ENCODE data around the gene TMEM259. TPM values are rescaled to one million over a fixed set of nuclear protein-coding genes. Genes with fewer than 3 reads are reported as not detected.

TMEM259 gene
- total and polyA plus RNA-seq, 2 experiments from 2014 or later = 82.8 to 196 TPM

DNA sequence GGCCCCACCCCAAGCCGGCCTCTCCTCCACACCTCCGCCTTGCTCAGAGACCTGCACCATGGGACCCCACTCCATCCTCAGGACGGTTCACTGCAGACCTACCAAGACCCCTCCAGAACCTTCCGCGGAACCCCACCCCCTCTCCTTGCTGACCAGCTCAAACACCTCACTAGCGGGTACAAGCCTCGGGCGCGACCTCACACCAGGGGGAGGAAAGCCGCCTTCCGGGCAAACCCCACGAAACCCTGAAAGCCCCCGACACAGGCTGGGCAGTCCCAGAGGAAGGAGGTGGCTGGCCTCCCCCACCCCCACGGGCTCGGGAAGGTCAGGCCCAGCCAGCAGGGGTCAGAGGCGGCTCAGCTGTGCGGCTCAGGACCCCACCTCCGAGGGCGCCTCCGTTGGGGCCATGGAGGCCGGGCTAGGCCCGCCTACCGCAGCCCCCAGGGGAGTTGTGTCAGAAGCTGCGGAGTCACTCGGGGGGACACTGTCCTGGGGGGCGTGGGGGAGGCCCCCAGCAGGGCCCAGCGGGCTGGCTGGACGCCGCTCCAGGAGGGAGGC is 10.9 kb downstream of the TMEM259 start:
- Mint-ChIP-seq H3K4me1 (no peaks in the 10 kb centered on the region), H3K27me3 (ENCODE audit: insufficient read depth, low read depth, poor library complexity) (peaks cover 17% of the 10 kb centered on the region), H3K9me3 (peaks cover 5% of the 10 kb centered on the region; the same call in 1 of the 3 replicates), H3K36me3 (ENCODE audit: low read depth) (peaks cover 12% of the 10 kb centered on the region), H3K4me3 (no peak overlapping the region), H3K27ac (no peak overlapping the region)
- no peak for DNase-seq (ENCODE audit: low spot score)
- H3K27ac ChIP-seq (ENCODE audit: low read depth) = 0 out of 2 replicates have a peak overlapping the region, but pooled peaks have one; percentile 39
- H3K4me3 ChIP-seq = no peak overlapping the region
- H3F3A ChIP-seq (replicated peaks; ENCODE audit: low read depth) = peaks cover 10% of the 10 kb centered on the region; the same call in 1 of the 2 replicates
- H3K9me2 ChIP-seq (ENCODE audit: insufficient read depth) = no peaks in the 10 kb centered on the region
- no peaks in the 10 kb centered on the region for H3K36me3 ChIP-seq (ENCODE audit: insufficient read depth)
- H3K4me1 ChIP-seq (ENCODE audit: insufficient read depth) = no peaks in the 10 kb centered on the region
- H3K79me2 ChIP-seq (replicated peaks; ENCODE audit: insufficient read depth) = peaks cover 15% of the 10 kb centered on the region
- H4K20me1 ChIP-seq (replicated peaks; ENCODE audit: insufficient read depth) = peaks cover 14% of the 10 kb centered on the region; the same call in 1 of the 2 replicates
- H2AFZ ChIP-seq = no peak overlapping the region
- no peak overlapping the region for H3K4me2 ChIP-seq
- ATAC-seq = peak; percentile 3; the same call in 2 of the 3 replicates
- no peaks in the 10 kb centered on the region for H3K27me3 ChIP-seq (ENCODE audit: insufficient read depth)
- no peak for TF ChIP-seq ZNF114 (CRISPR knock-in tag; IDR thresholded peaks at IDR 0.05)
- TF ChIP-seq, protein P1, sequence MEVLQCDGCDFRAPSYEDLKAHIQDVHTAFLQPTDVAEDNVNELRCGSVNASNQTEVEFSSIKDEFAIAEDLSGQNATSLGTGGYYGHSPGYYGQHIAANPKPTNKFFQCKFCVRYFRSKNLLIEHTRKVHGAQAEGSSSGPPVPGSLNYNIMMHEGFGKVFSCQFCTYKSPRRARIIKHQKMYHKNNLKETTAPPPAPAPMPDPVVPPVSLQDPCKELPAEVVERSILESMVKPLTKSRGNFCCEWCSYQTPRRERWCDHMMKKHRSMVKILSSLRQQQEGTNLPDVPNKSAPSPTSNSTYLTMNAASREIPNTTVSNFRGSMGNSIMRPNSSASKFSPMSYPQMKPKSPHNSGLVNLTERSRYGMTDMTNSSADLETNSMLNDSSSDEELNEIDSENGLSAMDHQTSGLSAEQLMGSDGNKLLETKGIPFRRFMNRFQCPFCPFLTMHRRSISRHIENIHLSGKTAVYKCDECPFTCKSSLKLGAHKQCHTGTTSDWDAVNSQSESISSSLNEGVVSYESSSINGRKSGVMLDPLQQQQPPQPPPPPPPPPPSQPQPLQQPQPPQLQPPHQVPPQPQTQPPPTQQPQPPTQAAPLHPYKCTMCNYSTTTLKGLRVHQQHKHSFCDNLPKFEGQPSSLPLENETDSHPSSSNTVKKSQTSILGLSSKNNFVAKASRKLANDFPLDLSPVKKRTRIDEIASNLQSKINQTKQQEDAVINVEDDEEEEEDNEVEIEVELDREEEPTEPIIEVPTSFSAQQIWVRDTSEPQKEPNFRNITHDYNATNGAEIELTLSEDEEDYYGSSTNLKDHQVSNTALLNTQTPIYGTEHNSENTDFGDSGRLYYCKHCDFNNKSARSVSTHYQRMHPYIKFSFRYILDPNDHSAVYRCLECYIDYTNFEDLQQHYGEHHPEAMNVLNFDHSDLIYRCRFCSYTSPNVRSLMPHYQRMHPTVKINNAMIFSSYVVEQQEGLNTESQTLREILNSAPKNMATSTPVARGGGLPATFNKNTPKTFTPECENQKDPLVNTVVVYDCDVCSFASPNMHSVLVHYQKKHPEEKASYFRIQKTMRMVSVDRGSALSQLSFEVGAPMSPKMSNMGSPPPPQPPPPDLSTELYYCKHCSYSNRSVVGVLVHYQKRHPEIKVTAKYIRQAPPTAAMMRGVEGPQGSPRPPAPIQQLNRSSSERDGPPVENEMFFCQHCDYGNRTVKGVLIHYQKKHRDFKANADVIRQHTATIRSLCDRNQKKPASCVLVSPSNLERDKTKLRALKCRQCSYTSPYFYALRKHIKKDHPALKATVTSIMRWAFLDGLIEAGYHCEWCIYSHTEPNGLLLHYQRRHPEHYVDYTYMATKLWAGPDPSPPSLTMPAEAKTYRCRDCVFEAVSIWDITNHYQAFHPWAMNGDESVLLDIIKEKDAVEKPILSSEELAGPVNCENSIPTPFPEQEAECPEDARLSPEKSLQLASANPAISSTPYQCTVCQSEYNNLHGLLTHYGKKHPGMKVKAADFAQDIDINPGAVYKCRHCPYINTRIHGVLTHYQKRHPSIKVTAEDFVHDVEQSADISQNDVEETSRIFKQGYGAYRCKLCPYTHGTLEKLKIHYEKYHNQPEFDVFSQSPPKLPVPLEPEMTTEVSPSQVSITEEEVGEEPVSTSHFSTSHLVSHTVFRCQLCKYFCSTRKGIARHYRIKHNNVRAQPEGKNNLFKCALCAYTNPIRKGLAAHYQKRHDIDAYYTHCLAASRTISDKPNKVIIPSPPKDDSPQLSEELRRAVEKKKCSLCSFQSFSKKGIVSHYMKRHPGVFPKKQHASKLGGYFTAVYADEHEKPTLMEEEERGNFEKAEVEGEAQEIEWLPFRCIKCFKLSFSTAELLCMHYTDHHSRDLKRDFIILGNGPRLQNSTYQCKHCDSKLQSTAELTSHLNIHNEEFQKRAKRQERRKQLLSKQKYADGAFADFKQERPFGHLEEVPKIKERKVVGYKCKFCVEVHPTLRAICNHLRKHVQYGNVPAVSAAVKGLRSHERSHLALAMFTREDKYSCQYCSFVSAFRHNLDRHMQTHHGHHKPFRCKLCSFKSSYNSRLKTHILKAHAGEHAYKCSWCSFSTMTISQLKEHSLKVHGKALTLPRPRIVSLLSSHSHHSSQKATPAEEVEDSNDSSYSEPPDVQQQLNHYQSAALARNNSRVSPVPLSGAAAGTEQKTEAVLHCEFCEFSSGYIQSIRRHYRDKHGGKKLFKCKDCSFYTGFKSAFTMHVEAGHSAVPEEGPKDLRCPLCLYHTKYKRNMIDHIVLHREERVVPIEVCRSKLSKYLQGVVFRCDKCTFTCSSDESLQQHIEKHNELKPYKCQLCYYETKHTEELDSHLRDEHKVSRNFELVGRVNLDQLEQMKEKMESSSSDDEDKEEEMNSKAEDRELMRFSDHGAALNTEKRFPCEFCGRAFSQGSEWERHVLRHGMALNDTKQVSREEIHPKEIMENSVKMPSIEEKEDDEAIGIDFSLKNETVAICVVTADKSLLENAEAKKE (CRISPR knock-in tag; IDR thresholded peaks at IDR 0.05) = no peak
- no peak for TF ChIP-seq STAT1 (IDR thresholded peaks at IDR 0.05; ENCODE audit: unreplicated experiment)
- no peak for TF ChIP-seq CREB1 (CRISPR knock-in tag; IDR thresholded peaks at IDR 0.05; ENCODE audit: low read depth)
- no peak for TF ChIP-seq EZH2phosphoT487 (IDR thresholded peaks at IDR 0.05; ENCODE audit: unreplicated experiment)

Measured in GM23338 (cell line).